Epithelial cell of proximal tubule (primary cell): ENCODE results near the gene ANKRD49. TPM values are rescaled to one million over a fixed set of nuclear protein-coding genes. Genes with fewer than 3 reads are reported as not detected.

Source experiments
- DNase-seq: peaks from one replicate; pipeline ENCODE4 v3.0.0-alpha.2; 2011; ENCODE audit warnings: low read depth
- H3K4me3 ChIP-seq: 2 replicates; pipeline ENCODE4 v1.5.1; 2011; ENCODE audit warnings: low read depth, mild to moderate bottlenecking, low read length
- total RNA-seq: library from RNA; depleted of rRNA; stranded (reverse); fragments of >200 nt; gene quantifications from 2 replicates; pipeline ENCODE4 v1.2.3, GENCODE V29; 2015
- TF ChIP-seq, protein P1 (sequence below): conservative IDR thresholded peaks from 2 replicates; pipeline ENCODE4 v1.5.1; 2012; ENCODE audit warnings: low read depth, mild to moderate bottlenecking, low read length

ANKRD49 gene, protein sequence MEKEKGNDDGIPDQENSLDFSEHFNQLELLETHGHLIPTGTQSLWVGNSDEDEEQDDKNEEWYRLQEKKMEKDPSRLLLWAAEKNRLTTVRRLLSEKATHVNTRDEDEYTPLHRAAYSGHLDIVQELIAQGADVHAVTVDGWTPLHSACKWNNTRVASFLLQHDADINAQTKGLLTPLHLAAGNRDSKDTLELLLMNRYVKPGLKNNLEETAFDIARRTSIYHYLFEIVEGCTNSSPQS
- 7.2 and 16.2 TPM in 2 replicates for total RNA-seq

DNA sequence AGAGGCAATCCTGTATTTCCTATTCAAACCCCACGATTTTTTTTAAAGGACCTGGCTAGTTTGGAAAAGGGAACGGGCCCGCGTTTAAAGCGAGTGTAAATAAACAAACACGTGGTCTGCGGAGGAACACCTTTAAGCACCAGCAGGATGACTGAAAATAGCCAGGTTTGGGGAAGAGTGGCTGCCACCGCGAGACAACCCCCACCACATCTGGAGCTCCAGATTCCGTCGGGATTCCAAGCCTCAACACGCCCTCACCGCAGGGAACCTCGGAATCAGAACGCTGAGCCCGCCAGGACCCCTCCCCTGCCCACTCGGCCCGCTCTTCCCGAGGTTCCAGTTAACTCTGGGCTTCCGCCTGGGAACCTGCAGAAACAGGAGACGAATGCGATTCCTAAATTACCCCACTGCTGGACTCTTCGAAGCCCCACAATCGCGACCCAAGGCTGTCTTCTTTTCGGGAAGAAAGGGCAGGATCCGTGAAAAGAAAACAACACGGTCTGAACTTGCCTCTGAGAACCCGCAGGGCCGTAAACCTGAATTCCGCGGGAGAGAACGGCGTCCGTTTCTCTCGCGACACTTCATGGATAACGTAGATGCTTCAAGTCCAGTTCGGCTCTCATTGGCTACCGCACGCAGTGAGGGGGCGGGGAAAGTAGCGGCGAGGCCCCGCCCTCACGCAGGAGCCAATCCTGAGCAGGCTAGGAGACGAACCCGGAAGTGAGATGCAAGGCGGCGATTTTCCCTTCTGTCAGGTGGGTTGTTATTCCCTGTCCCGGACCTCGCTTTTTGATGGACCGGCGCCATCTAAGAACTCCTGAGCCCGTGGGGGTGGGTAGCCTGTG is at the start of gene ANKRD49, which contains the start of gene MRE11:
TSS of gene ANKRD49 (plus strand) at position 704 of the 845 bp plus-strand sequence. CDS start 2,710 bp downstream, outside the sequence.
TSS of gene MRE11 (minus strand) at position 564 of the 845 bp plus-strand sequence. CDS start 1,043 bp downstream, outside the sequence.
- DNase-seq = peak; percentile 86
- TF ChIP-seq, protein P1, sequence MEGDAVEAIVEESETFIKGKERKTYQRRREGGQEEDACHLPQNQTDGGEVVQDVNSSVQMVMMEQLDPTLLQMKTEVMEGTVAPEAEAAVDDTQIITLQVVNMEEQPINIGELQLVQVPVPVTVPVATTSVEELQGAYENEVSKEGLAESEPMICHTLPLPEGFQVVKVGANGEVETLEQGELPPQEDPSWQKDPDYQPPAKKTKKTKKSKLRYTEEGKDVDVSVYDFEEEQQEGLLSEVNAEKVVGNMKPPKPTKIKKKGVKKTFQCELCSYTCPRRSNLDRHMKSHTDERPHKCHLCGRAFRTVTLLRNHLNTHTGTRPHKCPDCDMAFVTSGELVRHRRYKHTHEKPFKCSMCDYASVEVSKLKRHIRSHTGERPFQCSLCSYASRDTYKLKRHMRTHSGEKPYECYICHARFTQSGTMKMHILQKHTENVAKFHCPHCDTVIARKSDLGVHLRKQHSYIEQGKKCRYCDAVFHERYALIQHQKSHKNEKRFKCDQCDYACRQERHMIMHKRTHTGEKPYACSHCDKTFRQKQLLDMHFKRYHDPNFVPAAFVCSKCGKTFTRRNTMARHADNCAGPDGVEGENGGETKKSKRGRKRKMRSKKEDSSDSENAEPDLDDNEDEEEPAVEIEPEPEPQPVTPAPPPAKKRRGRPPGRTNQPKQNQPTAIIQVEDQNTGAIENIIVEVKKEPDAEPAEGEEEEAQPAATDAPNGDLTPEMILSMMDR = no peak
- peak within 1 kb of the TSS; percentile 79 for H3K4me3 ChIP-seq

DNA sequence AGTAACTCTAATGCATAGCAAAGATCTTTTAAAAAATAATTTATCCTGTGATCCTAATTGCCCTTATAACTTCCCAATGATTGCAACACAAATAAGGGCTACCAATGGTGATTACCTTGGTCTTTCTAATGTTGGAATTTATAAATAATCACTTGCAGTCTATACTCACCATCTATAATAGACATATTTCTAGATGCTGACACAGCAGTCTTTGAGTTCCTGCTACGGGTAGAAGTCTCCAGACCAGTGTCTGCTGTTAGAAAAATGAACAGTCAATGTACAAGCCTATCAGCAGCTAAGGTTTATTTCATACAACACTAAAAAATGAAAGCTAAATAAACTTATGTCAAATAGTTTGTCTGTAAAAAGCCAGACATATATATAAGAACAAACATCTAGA is 48.1 kb upstream of the ANKRD49 start:
- TF ChIP-seq, protein P1 = no peak
- DNase-seq = no peak
- no peak overlapping the region for H3K4me3 ChIP-seq

DNA sequence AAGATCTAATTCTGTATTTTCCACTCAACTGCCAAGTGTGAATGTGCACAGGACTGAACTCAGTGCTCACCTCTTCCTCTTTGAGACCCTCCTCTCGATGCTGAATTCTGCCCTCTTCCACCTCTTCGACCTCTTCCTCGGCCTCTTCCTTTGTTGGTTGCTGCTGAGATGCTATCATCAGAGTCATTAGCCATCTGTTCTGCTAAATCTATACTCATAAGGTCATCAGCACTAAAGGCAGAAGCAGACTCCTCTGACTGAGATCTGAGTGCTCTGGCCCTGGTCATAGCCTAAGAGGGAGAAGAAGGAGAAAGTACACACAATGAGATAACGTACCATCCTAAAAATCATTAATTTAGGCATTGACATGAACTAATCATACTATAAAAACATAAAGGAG is 46.6 kb upstream of the ANKRD49 start:
- TF ChIP-seq, protein P1 = no peak
- no peak overlapping the region for H3K4me3 ChIP-seq
- no peak for DNase-seq

DNA sequence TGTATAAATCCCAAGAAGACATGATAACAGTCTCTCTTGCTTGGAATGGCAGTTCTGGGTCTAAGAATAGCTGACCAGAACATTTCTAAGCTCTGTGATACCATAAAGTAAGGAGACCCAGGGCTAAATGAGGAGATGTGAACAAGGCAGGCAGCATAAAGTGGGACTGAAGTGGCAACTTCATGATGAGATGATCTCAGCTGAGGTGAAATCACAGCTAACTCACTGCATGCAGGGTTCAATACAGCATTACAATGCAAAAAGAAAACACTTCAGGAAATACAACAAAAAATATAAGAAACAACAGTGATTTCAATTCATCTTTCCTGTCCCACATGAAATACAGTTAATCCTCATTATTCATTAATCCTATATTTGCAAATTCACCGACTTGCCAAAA is 44.8 kb upstream of the ANKRD49 start:
- no peak for DNase-seq
- no peak overlapping the region for H3K4me3 ChIP-seq
- TF ChIP-seq, protein P1 = no peak

DNA sequence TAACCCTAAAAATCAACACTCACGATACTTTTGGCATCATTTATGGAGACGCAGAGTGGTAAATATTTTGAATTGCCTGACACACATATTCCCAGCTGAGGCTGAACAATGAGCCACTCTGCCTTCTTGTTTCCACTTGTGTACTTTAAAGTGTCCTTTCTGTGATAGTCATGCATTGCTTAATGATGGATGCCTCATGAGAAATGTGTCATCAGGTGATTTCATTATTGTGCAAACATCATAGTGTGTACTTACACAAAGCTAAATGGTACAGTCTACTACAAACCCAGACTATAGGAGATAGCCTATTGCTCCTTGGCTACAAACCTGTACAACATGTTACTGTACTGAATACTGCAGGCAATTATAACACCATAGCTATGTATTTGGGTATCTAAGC is 44.3 kb upstream of the ANKRD49 start:
- DNase-seq = peak; percentile 69
- H3K4me3 ChIP-seq = no peak overlapping the region
- TF ChIP-seq, protein P1 = no peak

DNA sequence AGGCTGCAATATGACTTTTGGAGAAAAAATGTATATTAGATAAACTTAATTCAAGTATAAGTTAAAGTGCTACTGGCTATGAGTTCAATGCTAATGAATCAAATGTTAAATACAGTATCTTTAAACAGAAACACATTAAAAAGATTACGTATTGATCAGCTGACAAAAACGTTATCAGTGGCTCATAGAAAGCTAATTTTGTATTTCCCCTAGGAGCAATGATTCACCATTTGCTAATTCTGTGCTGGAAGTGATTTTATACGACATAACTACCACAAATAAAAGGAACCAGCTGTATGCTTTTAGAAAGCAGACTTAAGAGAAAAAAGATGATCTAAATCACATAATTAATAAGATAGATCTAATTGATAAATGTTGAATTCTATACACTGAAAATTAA is 43.7 kb upstream of the ANKRD49 start:
- DNase-seq = no peak
- TF ChIP-seq, protein P1 = no peak
- H3K4me3 ChIP-seq = no peak overlapping the region
